ENCODE data around the gene TMPRSS4. TPM values are rescaled to one million over a fixed set of nuclear protein-coding genes. Genes with fewer than 3 reads are reported as not detected.

The TMPRSS4 gene
- total and polyA plus RNA-seq, 4 donors: 0.08 to 0.33 (median 0.24) TPM; not detected in 1

DNA sequence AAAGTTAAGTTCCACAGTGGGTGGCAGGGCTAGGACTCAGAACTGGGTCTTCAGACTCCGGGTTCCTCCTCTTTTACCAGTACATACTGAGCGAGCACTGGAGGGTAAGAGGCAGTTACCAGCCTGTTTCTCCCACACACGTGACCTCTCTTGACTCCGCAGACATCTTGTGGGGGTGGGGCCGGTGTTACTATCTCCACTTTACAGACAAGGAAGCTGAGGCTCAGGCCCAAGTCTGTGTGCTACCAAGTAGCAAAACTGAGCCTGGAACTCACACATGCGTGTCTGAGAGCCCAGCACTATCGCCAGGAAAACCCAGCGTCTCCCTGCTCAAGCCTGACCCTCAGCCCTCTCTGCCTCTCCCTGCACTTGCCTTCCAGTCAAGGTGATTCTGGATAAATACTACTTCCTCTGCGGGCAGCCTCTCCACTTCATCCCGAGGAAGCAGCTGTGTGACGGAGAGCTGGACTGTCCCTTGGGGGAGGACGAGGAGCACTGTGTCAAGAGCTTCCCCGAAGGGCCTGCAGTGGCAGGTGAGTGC, 25.9 kb downstream of the TMPRSS4 start:
- no peak for DNase-seq (ENCODE audit: low spot score)
- H3K9me3 ChIP-seq (ENCODE audit: control insufficient read depth in 4 of 4, low read length in 3 of 4): no peaks in the 10 kb centered on the region
- no peak overlapping the region for H3K27ac ChIP-seq (ENCODE audit: low read depth in 1 of 2, low read length in 2 of 2)
- H3K4me3 ChIP-seq (ENCODE audit: low read depth in 1 of 3, low read length in 3 of 3): no peak overlapping the region
- no peak for TF ChIP-seq SP1 (IDR thresholded peaks at IDR 0.05)
- TF ChIP-seq TAF1 (conservative IDR thresholded peaks at IDR 0.05): no peak
- TF ChIP-seq HNF4A (conservative IDR thresholded peaks at IDR 0.05): no peak
- no peak for TF ChIP-seq FOXA1 (IDR thresholded peaks at IDR 0.05)
- TF ChIP-seq EGR1 (IDR thresholded peaks at IDR 0.05; ENCODE audit: low read depth in 2 of 2): no peak
- TF ChIP-seq RXRA (IDR thresholded peaks at IDR 0.05): no peak
- TF ChIP-seq, protein P1, sequence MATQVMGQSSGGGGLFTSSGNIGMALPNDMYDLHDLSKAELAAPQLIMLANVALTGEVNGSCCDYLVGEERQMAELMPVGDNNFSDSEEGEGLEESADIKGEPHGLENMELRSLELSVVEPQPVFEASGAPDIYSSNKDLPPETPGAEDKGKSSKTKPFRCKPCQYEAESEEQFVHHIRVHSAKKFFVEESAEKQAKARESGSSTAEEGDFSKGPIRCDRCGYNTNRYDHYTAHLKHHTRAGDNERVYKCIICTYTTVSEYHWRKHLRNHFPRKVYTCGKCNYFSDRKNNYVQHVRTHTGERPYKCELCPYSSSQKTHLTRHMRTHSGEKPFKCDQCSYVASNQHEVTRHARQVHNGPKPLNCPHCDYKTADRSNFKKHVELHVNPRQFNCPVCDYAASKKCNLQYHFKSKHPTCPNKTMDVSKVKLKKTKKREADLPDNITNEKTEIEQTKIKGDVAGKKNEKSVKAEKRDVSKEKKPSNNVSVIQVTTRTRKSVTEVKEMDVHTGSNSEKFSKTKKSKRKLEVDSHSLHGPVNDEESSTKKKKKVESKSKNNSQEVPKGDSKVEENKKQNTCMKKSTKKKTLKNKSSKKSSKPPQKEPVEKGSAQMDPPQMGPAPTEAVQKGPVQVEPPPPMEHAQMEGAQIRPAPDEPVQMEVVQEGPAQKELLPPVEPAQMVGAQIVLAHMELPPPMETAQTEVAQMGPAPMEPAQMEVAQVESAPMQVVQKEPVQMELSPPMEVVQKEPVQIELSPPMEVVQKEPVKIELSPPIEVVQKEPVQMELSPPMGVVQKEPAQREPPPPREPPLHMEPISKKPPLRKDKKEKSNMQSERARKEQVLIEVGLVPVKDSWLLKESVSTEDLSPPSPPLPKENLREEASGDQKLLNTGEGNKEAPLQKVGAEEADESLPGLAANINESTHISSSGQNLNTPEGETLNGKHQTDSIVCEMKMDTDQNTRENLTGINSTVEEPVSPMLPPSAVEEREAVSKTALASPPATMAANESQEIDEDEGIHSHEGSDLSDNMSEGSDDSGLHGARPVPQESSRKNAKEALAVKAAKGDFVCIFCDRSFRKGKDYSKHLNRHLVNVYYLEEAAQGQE (IDR thresholded peaks at IDR 0.05): no peak
- TF ChIP-seq GABPA (IDR thresholded peaks at IDR 0.05 in 1 of 2, conservative IDR thresholded peaks at IDR 0.05 in 1 of 2): no peak
- TF ChIP-seq, protein P2, sequence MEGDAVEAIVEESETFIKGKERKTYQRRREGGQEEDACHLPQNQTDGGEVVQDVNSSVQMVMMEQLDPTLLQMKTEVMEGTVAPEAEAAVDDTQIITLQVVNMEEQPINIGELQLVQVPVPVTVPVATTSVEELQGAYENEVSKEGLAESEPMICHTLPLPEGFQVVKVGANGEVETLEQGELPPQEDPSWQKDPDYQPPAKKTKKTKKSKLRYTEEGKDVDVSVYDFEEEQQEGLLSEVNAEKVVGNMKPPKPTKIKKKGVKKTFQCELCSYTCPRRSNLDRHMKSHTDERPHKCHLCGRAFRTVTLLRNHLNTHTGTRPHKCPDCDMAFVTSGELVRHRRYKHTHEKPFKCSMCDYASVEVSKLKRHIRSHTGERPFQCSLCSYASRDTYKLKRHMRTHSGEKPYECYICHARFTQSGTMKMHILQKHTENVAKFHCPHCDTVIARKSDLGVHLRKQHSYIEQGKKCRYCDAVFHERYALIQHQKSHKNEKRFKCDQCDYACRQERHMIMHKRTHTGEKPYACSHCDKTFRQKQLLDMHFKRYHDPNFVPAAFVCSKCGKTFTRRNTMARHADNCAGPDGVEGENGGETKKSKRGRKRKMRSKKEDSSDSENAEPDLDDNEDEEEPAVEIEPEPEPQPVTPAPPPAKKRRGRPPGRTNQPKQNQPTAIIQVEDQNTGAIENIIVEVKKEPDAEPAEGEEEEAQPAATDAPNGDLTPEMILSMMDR (IDR thresholded peaks at IDR 0.05; ENCODE audit: low read depth, low read length, missing input control): no peak
- TF ChIP-seq RAD21 (IDR thresholded peaks at IDR 0.05): no peak
- TF ChIP-seq FOXA2 (IDR thresholded peaks at IDR 0.05): no peak
- TF ChIP-seq, protein P3, sequence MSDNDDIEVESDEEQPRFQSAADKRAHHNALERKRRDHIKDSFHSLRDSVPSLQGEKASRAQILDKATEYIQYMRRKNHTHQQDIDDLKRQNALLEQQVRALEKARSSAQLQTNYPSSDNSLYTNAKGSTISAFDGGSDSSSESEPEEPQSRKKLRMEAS (IDR thresholded peaks at IDR 0.05): no peak
- no peak for TF ChIP-seq NR2F2 (IDR thresholded peaks at IDR 0.05)
- TF ChIP-seq, protein P4, sequence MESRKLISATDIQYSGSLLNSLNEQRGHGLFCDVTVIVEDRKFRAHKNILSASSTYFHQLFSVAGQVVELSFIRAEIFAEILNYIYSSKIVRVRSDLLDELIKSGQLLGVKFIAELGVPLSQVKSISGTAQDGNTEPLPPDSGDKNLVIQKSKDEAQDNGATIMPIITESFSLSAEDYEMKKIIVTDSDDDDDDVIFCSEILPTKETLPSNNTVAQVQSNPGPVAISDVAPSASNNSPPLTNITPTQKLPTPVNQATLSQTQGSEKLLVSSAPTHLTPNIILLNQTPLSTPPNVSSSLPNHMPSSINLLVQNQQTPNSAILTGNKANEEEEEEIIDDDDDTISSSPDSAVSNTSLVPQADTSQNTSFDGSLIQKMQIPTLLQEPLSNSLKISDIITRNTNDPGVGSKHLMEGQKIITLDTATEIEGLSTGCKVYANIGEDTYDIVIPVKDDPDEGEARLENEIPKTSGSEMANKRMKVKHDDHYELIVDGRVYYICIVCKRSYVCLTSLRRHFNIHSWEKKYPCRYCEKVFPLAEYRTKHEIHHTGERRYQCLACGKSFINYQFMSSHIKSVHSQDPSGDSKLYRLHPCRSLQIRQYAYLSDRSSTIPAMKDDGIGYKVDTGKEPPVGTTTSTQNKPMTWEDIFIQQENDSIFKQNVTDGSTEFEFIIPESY (IDR thresholded peaks at IDR 0.05): no peak
- no peak for TF ChIP-seq JUND (IDR thresholded peaks at IDR 0.05)
- TF ChIP-seq, protein P5, sequence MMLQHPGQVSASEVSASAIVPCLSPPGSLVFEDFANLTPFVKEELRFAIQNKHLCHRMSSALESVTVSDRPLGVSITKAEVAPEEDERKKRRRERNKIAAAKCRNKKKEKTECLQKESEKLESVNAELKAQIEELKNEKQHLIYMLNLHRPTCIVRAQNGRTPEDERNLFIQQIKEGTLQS (IDR thresholded peaks at IDR 0.05): no peak
- TF ChIP-seq HNF4G (IDR thresholded peaks at IDR 0.05): no peak
- 82% methylated on average over 13 of the region's 13 CpGs for WGBS
- H3K4me1 ChIP-seq (ENCODE audit: control insufficient read depth in 4 of 4, insufficient read depth in 4 of 4, low read length in 3 of 4): no peaks in the 10 kb centered on the region
- H3K27me3 ChIP-seq (ENCODE audit: control insufficient read depth in 4 of 4, insufficient read depth in 4 of 4, low read length in 3 of 4): no peaks in the 10 kb centered on the region
- no peak overlapping the region for H3K9ac ChIP-seq (ENCODE audit: low read depth in 1 of 2, low read length in 2 of 2)
- H3K36me3 ChIP-seq (ENCODE audit: control insufficient read depth in 4 of 4, insufficient read depth in 3 of 4, low read depth in 1 of 4, low read length in 3 of 4): no peaks in the 10 kb centered on the region
